HG03097 (cell line): ENCODE data around the gene NUSAP1.
"Not testable (repeated sequence)": the region's sequence is repeated elsewhere in the genome, so short reads cannot be mapped to it uniquely, and the experiment has no call there.

ENCODE experiments used
- ATAC-seq: cut with Tn5 transposase; IDR thresholded peaks from one replicate; pipeline ENCODE4 v1.9.1; 2021; ENCODE audit not compliant: unreplicated experiment, low FRiP score

NUSAP1 gene

GRCh38 chr15:41408234-41408641 lies 75.6 kb downstream of the NUSAP1 start:
- no peak for ATAC-seq

- no peak for ATAC-seq
These were observed 78.3 kb downstream of the NUSAP1 start for GRCh38 chr15:41411031-41411430.

GRCh38 chr15:41411441-41411840 lies 78.8 kb downstream of the NUSAP1 start:
- ATAC-seq = no peak

GRCh38 chr15:41416128-41416741 lies 83.6 kb downstream of the NUSAP1 start:
- ATAC-seq = peak; percentile 7

GRCh38 chr15:41416742-41417417 lies 84.2 kb downstream of the NUSAP1 start, which contains the start of gene RTF1:
RTF1 (plus strand) TSS chr15:41417095; CDS start chr15:41417116, 21 bp downstream.
- ATAC-seq = peak; percentile 85

- peak; percentile 30 for ATAC-seq
These were observed 84.9 kb downstream of the NUSAP1 start for GRCh38 chr15:41417418-41418195.

- no peak for ATAC-seq
These were observed 91.4 kb downstream of the NUSAP1 start for GRCh38 chr15:41423979-41424659.

GRCh38 chr15:41424809-41425208 lies 92.1 kb downstream of the NUSAP1 start:
- ATAC-seq = no peak

- ATAC-seq = not testable (repeated sequence)
These were observed 93.2 kb downstream of the NUSAP1 start for GRCh38 chr15:41425907-41426306.

GRCh38 chr15:41429003-41429890 lies 96.6 kb downstream of the NUSAP1 start:
- peak; percentile 71 for ATAC-seq
